NAMALWA (cell line): ENCODE results near the gene SV2A.
A peak's percentile ranks its signal among the peaks of the same experiment; 100 is the strongest.
"Not testable (repeated sequence)": the region's sequence is repeated elsewhere in the genome, so short reads cannot be mapped to it uniquely, and the experiment has no call there.

Source experiments
- DNase-seq: peaks from one replicate; pipeline ENCODE4 v3.0.0-alpha.2; 2015; ENCODE audit warnings: low spot score

SV2A gene

DNA sequence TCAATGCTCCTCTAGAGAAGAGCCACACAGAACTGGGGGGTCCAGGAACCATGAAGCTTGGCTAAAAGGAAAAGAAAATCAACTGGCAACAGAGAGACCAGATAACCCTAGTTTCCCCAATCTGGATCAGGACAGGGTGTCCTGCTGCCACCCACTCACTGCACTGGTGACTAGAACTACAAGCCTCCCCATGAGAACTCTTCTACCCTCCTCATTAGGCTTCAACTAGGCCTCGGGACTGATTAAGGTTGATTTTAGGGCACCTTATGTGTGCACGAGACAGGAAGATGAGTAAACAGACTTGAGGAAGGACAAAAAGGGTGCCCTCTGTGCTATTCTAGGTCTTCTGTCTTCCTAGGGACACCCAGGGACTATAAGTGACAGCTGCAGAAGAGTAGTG lies 12.2 kb upstream of the SV2A start:
- no peak for DNase-seq

DNA sequence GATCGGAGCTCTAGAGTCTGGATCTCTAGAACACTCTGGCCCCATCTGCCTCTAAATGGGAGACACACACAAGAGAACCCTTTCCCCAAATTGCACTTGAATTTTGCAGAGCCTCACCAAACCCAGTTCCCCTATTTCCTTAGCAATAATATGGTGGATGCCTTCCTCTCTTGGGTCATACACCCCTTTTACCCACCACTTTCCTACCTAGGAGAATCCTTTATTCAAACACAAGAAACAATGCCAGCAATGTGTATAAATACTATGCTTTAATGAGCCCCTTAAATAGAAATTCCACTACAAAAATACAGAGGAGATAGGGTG lies 10.7 kb upstream of the SV2A start:
- no peak for DNase-seq

DNA sequence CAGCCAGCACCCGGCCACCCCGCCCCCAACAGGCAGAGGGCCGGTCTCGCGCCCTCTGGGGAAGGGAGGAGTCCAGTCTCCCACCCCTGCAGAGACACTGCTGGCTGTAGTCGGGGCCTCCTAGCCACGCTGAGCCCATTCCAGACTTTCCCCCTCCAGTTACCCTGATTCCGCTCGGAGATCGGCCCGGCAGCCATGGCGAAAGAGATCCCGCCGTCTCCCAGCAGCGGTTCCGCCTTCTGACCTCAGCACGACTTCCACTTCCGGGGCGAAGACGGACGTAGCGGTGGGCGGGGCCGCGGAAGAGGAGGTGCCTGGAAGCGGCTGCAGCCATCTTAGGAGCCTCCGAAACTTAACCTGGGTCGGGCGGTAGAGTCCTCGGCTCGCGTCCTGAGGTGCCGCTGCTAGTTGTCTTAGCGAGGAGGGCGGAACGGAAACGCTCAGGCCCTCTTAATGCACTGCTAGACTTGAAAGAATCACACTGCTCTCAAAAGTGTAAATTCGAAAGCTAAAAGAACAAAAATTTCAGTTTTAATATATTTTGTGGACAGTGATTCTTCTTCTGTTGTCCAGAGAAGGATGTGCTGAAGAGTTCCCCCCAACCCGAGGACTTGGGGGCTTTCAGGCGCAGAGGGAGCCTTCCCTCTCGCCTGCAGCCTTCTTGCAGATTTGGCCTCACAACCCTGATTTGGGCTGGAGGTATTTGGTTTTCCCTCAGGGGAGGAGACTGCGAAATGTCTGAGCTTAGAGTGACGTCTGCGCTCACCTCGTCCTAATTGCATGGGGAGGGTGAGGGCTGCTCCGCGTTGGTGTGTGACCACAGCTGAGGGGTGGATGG lies 10.1 kb upstream of the SV2A start, which contains the start of gene SF3B4:
TSS of gene SF3B4 (minus strand) at position 241 of the 838 bp plus-strand sequence. CDS start at position 197, 44 bp downstream.
- peak; percentile 98 for DNase-seq

DNA sequence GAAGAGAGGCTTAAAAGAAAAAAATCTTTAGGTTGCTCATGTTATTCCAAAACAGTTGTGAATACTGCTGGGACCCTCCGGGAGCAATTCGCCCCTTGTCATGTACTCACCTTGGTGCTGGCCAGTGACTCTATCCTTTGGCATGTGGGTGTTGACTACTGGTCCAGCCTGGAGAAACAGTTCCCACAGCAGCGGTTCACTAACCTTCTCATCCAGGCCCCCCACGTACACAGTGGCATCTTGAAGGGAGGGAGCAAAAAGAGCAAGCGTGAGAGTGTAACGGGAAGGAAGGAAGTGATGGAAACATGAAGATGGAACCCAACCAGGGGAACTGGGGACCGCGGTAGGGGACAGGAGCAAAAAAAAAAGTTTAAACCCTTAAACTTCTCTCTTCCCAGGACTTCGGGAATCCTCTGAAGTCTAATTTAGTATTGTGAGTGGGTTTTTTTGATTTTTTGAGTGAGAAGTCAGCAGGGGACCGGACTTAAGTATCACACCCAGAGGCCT lies 9.5 kb upstream of the SV2A start:
- no peak for DNase-seq

DNA sequence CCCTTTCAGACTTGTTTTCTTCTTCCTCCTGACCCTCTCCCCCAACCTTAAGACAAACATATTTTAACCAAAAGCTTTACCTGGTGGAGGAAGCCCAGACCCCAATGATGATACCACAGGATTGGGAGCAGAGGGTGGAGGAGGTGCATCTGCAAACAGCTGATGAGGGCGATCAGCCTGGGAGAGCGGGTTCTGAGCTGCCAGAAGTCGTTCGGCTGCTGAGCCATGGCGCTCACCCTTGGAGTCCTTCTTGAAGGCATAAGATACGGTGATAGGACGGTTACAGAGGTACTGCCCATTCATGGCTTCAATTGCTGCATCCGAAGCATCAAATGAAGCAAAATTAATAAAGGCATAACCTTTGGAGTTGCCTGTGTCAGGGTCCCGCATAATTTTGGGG lies 8.7 kb upstream of the SV2A start:
- no peak for DNase-seq

DNA sequence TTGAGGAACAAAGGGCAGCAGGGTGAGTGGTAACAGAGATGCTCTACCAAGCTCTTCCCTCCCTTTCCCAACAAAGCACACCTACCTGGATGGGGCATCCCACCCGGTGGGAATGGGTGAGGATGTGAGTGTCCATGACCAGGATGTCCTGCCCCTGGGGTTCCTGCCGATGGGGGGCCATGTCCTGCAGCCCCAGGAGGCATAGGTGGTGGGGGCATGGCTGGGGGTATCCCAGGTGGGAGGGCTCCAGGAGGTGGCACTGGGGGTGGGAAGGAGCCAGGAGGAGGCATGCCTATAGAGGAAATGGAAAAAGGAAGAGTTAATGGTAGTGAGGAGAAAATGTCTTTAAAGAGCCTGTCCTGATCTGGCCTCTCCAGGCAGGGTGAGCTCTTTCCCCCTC lies 8.1 kb upstream of the SV2A start:
- DNase-seq: no peak

DNA sequence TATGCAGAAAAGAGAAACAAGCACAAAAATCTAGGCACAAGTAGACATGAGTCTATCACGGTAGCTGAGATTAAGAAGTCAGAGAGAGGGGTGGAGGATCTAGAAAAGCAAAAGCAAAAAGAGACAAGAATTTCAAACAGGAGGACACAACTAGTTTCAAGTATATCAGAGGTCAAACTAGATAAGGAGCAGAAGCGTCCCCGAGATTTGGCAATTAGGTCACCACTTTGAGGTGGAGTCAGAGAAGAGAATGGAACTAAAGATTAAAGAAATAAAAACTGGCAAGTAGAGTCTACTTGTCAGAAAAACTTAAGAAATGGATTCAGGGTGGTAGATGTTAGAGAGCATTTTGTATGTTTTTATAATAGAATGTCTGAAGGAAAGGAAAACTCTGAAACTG lies 7.7 kb upstream of the SV2A start:
- DNase-seq: no peak

DNA sequence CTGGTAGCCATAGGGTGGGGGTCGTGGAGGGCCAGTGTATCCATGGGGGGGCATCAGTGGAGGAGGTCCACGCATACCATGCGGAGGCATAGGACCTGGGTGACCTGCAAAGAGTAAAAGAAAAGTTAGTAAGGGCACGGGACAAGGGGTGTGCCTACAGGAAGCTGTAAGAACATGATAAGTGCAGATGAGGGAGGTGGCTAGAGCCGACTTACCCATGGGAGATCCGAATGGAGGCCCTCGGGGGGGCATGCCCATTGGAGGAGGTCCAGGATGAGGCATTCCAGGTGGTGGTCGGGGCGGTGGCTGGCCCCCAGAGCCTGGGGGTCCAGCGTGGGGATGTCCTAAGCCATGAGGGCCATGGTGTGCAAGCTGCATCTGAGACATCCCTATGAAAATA lies 6.0 kb upstream of the SV2A start:
- no peak for DNase-seq

DNA sequence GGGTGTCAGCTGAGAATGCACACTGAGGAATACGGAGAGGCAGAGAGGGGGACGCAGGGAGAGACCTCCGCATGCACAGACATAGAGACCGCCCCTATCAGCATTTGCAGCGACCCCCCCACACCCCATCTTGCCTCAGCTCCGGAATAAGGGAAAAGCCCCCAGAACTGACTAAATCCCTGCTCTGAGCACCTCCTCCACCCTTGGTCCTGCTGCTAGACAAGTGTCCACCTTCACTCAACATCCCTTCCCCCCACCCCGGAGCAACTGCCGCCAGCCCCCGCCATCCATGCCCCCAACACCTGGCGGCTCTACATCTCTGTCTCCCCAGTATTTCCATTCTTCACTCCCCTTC lies 769 bp downstream of the SV2A start:
- DNase-seq: no peak

DNA sequence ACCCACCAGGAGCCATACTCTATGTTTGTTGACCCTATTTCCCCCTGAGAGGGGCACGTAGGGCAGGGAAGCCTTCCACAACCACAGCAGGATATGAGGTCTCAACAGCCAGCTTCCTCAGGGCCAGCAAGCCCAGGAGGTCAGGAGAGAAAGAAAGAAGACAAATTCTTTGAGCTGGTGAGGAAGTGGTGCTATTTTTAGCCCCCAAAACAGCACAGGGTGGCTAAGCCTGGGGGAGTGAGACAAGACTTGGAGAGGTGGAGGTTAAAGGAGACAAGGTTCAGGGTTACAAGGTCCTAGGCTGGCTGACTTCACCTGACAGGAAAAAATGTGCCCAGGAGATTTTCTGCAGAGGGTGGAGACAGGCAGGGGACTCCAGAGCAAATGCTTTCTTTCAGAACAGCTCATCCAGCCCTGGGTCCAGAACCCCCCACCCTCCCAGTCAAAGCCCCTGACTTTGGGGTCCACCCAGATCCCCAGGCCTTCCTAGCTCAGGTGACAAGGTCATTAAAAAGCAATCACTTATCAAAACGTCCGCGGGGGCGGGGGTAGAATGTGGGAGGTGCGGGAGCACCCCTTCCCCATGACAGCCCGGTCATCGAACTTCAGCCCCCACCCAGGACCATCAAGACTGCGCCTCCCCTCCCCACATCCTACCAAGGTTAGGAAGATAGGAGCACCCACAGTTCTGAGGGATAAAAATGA lies 1.3 kb downstream of the SV2A start:
- DNase-seq: no peak

DNA sequence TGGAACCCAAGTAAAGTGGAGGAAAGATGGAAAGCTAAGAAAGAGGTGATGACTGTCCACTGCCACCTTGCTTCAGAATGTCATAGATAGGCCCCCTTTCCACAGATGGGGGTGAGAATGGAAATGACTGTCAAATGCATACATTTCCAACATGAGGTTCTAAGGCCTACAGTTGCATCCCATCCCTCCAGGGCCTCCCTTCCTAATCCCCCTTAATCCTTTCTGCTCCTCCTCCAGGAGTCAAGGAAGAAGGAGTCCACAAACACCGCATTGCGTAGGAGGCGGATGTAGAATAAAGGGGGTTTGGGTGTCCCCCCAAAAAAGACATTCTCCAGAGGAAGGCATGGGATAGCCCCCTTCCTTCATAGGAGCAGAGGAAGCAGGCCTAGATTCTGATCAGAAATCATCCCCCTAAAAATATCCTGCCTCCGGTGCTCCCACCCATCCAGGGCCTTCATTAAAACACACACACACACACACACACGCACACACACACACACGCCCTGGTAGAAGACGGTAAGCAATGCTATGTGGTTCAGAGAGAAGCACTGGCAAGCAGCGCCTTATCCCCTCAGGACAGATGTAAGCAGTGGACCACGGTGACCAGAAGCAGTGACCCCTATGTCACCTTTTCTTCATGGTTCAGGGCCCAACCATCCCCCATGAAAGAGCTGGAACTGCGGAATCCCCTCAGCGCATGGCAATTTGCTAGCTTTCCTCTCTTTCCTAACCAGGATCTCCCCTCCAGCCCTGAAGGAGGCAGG lies 2.0 kb downstream of the SV2A start:
- DNase-seq: no peak

DNA sequence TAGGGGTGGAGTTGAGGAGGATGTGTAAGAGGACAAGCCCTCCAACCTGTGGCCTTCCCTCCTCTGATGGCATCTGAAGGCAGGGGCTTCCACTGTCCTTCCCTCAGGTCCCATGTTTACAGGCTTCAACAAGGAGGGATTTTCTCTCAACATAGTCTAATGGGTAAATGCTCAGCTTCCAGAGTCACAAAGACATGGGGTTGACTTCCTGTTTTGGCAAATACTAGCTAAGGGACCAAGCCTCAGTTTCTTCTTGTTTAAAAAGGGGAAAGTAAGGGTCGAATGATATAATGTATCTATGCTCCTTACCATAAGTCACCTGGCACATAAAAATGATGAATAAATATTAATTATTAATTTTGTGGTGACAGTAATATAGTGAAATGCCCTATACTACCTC lies 3.1 kb downstream of the SV2A start:
- no peak for DNase-seq

DNA sequence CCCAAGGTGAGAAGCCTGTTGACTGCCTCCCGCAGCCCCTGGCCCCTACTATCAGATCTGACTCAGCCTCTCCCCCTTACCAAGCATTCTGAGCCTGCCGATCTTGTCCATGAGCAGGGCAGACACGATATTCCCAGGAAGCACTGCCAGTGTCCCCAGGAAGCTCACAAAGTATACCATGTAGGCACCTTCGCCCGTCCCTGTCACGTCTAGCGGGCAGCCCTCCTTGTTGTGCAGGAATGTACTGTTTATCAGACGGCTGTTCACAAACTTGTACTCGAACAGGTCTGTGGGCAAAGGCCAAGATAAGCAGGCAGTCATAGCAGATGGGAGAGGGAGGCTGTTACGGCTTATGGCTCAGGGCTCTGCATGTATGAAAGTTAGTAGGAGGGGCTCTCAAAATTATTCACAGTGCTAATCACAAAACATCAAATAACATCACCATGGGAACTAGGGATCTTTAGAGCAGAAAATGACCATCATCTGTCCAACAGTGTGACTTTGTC lies 11.0 kb downstream of the SV2A start:
- no peak for DNase-seq

DNA sequence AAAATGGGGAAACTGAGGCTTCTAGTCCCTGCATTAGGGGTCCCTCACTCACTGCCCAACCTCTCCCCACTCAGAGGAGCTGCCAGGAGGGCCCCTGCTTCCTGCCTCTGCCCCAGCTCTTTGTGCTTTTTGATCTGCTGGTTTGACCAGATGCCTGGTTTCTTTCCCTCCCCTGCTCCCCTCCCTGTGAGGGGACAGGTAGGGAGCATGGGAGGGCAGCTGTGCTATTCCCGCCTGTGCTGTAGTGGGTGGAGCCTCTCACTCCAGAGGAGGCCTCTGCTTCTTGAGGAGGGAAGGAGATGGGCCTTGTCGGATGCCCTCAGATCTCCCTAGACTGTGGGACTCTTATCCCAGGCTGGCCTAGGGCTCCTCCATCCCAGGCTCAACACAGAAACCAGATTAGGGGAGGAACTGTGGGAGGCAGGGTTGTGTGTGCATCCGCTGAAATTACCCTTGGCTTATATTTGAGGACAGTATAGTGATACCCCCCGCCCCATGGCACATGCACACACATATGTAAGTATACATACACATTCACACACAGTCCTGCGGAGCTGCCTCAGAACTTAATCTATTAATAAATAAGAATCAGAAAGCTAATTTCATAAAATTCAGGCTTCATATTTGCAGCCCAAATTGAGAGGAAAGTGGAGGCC lies 13.7 kb downstream of the SV2A start:
- DNase-seq: no peak

DNA sequence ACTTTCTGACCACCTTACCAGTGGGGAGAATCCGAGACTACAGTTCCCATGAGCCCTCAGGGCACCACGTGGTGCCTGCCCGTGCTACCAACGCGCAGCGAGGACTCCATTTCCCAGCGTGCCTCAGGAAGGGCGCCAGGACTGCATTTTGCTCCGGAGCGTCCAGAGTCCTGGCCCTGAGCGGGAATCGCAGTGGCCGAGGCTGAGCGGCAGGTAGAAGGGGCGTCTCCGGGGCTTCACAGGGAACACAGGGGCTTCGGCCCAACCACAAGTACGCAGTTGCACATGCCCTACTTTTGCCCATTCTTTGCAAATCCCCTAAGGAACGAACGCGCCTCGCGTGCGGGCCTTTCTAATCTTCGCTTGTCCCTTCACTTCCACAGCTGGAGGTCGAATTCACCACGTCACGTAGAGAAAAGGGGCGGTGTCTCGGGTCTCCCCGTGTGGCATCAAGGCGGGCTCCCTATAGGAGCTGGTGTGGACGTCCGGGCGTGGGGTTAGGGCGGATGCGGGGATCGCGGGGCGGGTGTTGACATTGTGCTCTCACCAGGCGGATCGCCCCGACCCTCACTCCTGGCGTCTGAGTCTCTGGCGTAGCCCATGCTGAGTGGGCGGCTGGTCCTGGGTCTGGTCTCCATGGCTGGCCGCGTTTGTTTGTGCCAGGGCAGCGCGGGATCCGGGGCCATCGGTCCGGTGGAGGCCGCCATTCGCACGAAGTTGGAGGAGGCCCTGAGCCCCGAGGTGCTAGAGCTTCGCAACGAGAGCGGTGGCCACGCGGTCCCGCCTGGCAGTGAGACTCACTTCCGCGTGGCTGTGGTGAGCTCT lies 18.0 kb downstream of the SV2A start, which contains the start of gene BOLA1:
TSS of gene BOLA1 (plus strand) at position 109 of the 825 bp plus-strand sequence. CDS start at position 601, 492 bp downstream.
- peak; percentile 96 for DNase-seq

DNA sequence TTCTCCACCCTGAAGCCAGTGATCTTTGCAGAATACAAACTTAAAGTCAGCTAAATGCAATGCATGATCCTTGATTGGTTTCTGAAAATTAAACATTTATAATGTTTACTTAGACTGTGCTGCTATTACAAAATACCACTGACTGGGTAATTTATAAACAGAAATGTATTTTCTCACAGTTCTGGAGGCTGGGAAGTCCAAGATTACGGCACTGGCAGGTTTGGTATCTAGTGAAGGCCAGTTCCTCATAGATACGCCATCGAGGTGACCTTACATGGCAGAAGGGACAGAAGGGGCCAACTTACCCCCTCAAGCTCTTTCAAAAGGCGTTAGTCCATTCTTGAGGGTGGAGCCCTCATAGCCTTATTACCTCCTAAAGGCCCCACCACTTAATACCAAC lies 21.1 kb downstream of the SV2A start:
- no peak for DNase-seq

DNA sequence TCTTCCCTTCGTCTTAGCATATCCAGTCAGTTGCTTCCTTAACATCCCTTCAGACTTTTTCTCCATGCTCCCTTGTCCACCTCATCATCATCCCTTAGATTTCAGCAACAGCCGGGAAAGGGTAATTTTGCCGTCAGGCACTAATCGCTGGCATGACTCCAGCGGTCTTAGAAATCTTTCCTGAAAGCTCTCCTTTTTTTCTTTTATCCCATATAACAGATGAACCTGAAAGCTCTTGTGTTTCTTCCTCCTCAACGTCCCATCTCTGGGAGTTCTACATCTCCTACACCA lies 28.7 kb downstream of the SV2A start:
- no peak for DNase-seq

DNA sequence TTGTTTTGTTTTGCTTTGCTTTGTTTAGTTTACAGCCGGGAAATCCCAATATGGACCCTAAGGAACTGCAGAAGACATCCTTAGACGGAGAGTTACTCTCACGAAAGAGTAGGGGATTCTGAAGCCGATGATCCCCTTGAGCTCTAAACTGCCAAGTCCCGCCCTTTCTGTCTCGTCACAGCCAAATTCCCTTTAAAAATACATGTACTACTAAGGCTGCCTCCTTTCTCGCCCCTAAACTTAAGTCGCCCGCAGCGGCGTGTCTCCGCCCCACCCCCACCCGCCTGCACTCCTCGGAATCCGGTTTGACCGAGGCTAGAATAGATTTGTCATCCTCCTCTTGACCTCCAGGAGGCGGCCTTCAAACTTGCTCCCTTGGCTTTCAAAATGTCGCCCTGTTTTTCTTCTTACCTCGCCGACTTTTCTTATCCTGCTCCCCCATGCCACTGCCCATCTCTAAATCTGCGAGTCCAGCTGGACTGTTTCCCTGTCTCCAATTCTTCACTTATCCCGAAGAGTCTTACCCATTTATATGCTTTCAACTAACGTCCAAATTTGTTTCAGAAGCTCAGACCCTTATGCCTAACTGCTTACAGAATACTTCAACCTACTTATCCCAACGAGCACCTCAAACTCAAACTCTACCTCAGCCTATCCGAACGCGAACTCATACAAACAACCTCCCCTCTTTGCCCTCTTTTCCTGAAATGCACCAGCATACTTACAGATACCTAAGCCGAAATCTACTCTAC lies 29.2 kb downstream of the SV2A start:
- no peak for DNase-seq

DNA sequence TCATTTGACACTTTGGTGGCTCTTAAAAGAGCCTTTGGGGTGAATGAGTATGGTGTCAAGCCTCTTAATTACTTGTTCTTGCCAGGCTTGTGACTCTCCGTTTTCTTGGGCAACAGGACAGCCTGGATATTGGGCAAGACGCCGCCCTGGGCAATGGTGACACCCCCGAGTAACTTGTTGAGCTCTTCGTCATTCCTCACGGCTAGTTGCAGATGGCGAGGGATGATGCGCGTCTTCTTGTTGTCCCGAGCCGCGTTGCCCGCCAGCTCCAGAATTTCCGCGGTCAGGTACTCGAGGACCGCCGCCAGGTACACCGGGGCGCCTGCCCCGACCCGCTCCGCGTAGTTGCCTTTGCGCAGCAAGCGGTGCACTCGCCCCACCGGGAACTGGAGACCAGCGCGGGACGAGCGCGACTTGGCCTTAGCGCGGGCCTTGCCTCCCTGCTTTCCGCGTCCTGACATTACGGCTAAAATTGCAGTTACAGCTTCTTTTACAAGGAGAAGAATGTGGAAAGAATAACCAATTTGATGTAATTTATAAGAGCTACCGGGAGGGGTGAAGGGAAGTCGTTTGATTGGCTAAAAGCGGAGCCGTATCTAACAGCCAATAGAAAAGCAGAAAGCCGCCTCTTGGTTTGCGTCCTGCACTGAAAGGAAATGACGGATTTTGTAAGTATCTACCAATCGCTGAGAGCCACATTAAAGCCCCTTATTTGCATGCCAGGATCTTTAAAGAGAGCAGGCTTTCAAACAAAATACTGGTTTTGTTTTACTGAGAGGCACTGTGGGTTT lies 30.0 kb downstream of the SV2A start:
- peak; percentile 100 for DNase-seq

DNA sequence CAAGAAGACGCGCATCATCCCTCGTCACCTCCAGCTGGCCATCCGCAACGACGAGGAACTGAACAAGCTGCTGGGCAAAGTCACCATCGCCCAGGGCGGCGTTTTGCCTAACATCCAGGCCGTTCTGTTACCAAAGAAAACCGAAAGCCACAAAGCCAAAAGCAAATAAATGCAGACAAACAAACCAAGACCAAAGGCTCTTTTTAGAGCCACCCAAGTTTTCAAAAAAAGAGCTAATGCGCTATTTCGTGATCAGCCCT lies 30.5 kb downstream of the SV2A start:
- DNase-seq: not testable (repeated sequence)
